Measurements from ENCODE around the gene MRPL54.

MRPL54 gene

GRCh38 chr19:3785938-3786824 is 23.7 kb downstream of the MRPL54 start, which contains the start of gene MATK:
TSS of gene MATK (minus strand) at chr19:3786381. CDS start at chr19:3785135, 1,246 bp downstream.
- no peak for DNase-seq

GRCh38 chr19:3788996-3789778 is 26.7 kb downstream of the MRPL54 start:
- no peak for DNase-seq

GRCh38 chr19:3790209-3790734 is 27.8 kb downstream of the MRPL54 start:
- DNase-seq: no peak

GRCh38 chr19:3790941-3791340 is 28.5 kb downstream of the MRPL54 start:
- no peak for DNase-seq

- DNase-seq: no peak
Observed at GRCh38 chr19:3792114-3792513, 29.6 kb downstream of the MRPL54 start.

GRCh38 chr19:3793799-3794198 is 31.3 kb downstream of the MRPL54 start:
- no peak for DNase-seq

- DNase-seq: no peak
Observed at GRCh38 chr19:3796358-3796757, 33.9 kb downstream of the MRPL54 start.

- DNase-seq: no peak
Observed at GRCh38 chr19:3798137-3798536, 35.7 kb downstream of the MRPL54 start.

GRCh38 chr19:3800996-3801395 is 38.5 kb downstream of the MRPL54 start:
- no peak for DNase-seq

GRCh38 chr19:3801412-3802096 is 39.1 kb downstream of the MRPL54 start:
- peak; percentile 19 for DNase-seq

- DNase-seq: no peak
Observed at GRCh38 chr19:3803114-3803888, 40.8 kb downstream of the MRPL54 start.

- DNase-seq: no peak
Observed at GRCh38 chr19:3803986-3804385, 41.5 kb downstream of the MRPL54 start.

GRCh38 chr19:3804429-3804828 is 41.9 kb downstream of the MRPL54 start:
- DNase-seq: no peak

- DNase-seq: no peak
Observed at GRCh38 chr19:3805859-3806258, 43.4 kb downstream of the MRPL54 start.

- no peak for DNase-seq
Observed at GRCh38 chr19:3807131-3807480, 44.6 kb downstream of the MRPL54 start.

GRCh38 chr19:3807574-3808354 is 45.3 kb downstream of the MRPL54 start:
- DNase-seq: no peak

GRCh38 chr19:3808420-3809143 is 46.1 kb downstream of the MRPL54 start:
- no peak for DNase-seq

GRCh38 chr19:3809881-3810707 is 47.6 kb downstream of the MRPL54 start:
- no peak for DNase-seq

- DNase-seq: no peak
Observed at GRCh38 chr19:3810708-3811355, 48.4 kb downstream of the MRPL54 start.
